H7 (cell line): ENCODE measurements around the gene SPNS1. TPM values are rescaled to one million over a fixed set of nuclear protein-coding genes. Genes with fewer than 3 reads are reported as not detected.
"Not testable (repeated sequence)": the region's sequence is repeated elsewhere in the genome, so short reads cannot be mapped to it uniquely, and the experiment has no call there.

ENCODE experiments used
- DNase-seq: peaks from one replicate; pipeline ENCODE4 v3.0.0; 2012
- H3K27me3 ChIP-seq: 2 replicates; pipeline ENCODE4 v1.6.0; 2011; ENCODE audit warnings: mild to moderate bottlenecking, low read length; ENCODE audit not compliant: control insufficient read depth, insufficient read depth
- H3K36me3 ChIP-seq: replicated peaks from 2 replicates; pipeline ENCODE4 v1.5.1; 2011; ENCODE audit warnings: low read length; ENCODE audit not compliant: control insufficient read depth, insufficient read depth
- H3K4me3 ChIP-seq: 2 replicates; pipeline ENCODE4 v1.5.1; 2011; ENCODE audit warnings: low read depth, mild to moderate bottlenecking, control low read depth, low read length, moderate library complexity; ENCODE audit not compliant: insufficient read depth
- total RNA-seq: library from RNA; depleted of rRNA; stranded (reverse); fragments of >200 nt; shearing (Covaris generic); gene quantifications from 2 replicates; pipeline ENCODE4 v1.2.3, GENCODE V29; 2014

Gene SPNS1
- total RNA-seq, 1 experiment from 2014 or later, result 65.3 TPM

DNA sequence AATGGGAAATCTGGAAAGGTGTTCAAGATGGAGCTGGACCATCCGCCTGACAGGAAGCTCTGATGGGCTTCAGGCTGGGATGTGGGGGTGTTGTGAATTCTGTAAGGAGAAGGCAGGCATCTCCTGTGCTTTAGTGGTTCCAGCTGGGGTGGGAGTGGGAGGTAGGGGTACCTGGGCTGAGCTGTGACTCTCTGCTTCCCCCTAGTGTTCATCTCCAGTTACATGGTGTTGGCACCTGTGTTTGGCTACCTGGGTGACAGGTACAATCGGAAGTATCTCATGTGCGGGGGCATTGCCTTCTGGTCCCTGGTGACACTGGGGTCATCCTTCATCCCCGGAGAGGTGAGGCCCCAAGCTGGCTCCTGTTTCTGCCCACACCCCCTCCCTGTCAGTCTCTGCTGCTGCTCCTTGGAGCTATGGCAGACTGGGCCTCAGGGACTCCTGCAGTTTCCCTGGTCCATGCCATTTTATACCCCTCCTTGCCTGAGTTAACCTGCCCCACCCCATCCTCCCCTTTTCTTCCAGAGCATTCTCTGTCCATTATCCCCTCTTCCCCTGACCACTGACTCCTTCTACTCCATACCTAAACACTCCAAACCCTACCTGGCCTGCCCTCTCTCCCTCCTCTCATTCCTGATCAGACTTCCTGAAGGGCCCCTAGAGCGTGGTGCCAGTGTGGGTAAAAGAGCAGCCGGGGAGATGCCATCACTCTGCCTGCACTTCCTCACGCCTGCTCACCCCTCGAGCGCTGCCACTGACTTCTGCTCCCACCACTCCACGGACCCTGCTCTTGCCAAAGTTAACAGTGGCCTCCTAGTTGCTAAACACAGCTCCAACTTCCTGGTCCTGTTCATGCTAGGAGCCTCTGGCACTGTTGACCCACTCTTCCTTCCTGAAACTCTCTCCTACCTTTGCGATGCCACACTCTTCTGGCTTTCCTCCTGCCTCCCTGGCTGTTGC is 3.4 kb downstream of the SPNS1 start:
- Histone ChIP-seq H3K36me3 (peaks cover 3% of the 10 kb centered on the region), H3K27me3 (no peaks in the 10 kb centered on the region), H3K4me3 (no peak overlapping the region)
- peak; percentile 94 for DNase-seq

DNA sequence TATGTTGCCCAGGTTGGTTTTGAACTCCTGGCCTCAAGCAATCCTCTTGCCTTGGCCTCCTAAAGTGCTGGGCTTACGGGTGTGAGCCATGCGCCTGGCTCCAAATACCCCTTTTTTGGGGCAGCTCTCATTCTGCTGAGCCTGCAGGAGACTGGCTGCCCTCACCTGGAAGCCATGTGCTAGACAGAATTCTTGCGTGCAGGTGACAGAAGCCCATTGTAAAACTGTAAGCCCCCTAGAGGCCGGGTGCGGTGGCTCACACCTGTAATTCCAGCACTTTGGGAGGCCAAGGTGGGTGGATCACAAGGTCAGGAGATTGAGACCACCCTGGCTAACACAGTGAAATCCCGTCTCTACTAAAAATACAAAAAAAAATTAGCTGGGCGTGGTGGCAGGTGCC is 5.8 kb downstream of the SPNS1 start:
- peak; percentile 62 for DNase-seq
- not testable (repeated sequence) for H3K36me3 ChIP-seq, H3K4me3 ChIP-seq, H3K27me3 ChIP-seq

DNA sequence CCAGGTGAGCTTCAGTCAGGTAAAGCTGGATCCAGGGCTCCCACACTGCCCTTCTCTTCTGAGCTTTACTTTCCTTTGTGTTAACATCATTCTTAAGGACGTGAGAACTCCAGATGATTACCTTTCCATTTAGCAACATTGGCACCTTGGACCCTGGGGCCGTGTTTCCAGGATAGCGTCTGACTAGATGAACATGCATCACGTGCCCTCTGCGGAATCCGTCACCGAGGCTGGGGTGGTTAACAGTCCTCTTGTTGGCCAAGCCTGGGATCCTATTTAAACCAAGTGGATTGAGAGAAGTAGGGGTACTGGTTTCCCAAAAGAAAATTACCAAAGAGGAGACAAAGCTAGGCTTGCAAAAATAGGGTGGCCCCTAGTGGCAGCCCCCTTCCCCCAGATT is 6.4 kb downstream of the SPNS1 start:
- Histone ChIP-seq H3K4me3 (no peak overlapping the region), H3K27me3 (no peaks in the 10 kb centered on the region), H3K36me3 (peaks cover 3% of the 10 kb centered on the region)
- no peak for DNase-seq

DNA sequence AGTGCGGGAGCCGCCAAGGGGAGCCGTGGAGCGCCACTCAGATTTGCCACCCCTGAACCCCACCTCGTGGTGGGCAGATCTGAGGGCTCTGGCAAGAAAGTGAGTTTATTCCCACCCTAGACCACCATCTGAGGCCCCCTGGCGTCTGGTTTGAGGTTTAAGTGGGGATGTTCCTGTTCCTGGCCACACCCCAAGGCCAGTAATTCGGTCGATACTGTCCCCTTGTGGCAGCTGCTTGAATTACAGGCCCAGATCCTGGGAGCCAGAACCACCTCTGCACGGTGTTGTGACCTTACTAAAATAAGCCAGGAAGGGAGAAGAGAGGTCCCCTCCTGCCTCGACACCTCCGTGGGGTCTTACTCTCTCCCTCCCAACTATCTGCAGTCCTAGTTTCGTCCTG is 6.9 kb downstream of the SPNS1 start:
- H3K36me3 ChIP-seq, result peaks cover 3% of the 10 kb centered on the region
- no peak overlapping the region for H3K4me3 ChIP-seq
- H3K27me3 ChIP-seq, result no peaks in the 10 kb centered on the region
- peak; percentile 90 for DNase-seq

DNA sequence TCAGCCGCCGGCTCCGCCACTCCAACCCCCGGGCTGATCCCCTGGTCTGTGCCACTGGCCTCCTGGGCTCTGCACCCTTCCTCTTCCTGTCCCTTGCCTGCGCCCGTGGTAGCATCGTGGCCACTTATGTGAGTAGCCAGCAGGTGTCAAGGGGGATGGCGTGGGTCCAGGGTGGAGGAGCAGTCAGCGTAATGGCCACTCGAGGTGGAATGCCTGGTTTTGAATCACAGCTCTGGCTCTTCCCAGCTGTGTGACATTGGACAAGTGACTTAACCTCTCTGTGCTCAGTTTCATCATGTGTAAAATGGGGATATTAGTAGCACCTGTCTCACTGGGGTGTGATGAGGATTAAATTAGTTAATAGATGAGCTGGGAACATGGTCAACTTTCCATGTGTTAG is 7.8 kb downstream of the SPNS1 start:
- no peak for DNase-seq
- peaks cover 3% of the 10 kb centered on the region for H3K36me3 ChIP-seq
- H3K4me3 ChIP-seq, result no peak overlapping the region
- no peaks in the 10 kb centered on the region for H3K27me3 ChIP-seq

DNA sequence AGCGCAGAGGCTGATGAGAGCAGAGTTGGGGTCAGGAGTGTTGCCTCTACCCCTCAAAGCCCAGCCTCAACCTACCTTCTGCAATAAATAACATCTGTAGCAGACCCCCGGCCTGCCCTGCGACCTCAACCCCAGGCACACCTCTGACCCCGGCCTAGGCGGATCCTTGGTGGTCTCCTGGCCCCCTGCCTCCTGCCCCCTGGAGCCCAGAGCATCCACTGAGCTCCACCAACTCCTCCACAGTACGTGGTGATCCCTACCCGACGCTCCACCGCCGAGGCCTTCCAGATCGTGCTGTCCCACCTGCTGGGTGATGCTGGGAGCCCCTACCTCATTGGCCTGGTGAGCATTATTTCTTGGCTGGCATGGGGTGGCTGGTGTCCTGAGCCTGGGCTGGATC is 8.4 kb downstream of the SPNS1 start:
- Histone ChIP-seq H3K4me3 (no peak overlapping the region), H3K36me3 (peaks cover 3% of the 10 kb centered on the region), H3K27me3 (no peaks in the 10 kb centered on the region)
- peak; percentile 23 for DNase-seq

DNA sequence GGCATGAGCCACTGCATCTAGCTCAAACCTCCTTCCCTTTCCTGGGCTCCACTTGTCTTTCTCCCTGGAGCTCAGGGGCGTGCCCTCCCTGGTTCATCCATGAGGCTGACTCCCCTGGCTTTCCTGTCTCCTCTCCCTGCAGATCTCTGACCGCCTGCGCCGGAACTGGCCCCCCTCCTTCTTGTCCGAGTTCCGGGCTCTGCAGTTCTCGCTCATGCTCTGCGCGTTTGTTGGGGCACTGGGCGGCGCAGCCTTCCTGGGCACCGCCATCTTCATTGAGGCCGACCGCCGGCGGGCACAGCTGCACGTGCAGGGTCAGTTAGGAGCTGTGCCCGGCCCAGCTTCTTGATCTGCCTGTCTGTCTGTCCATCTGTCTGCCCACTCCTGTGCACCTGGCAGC is 9.1 kb downstream of the SPNS1 start:
- Histone ChIP-seq H3K36me3 (peaks cover 2% of the 10 kb centered on the region), H3K4me3 (no peak overlapping the region), H3K27me3 (no peaks in the 10 kb centered on the region)
- peak; percentile 18 for DNase-seq

DNA sequence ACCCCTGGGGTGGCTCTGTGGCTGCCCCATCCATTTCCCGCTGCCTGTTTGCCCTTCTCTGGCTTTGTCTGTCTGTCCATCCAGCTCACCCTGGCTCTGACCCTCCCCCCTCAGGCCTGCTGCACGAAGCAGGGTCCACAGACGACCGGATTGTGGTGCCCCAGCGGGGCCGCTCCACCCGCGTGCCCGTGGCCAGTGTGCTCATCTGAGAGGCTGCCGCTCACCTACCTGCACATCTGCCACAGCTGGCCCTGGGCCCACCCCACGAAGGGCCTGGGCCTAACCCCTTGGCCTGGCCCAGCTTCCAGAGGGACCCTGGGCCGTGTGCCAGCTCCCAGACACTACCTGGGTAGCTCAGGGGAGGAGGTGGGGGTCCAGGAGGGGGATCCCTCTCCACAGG is 9.5 kb downstream of the SPNS1 start:
- H3K4me3 ChIP-seq, result no peak overlapping the region
- DNase-seq, result peak; percentile 32
- H3K36me3 ChIP-seq, result peaks cover 2% of the 10 kb centered on the region
- H3K27me3 ChIP-seq, result no peaks in the 10 kb centered on the region

DNA sequence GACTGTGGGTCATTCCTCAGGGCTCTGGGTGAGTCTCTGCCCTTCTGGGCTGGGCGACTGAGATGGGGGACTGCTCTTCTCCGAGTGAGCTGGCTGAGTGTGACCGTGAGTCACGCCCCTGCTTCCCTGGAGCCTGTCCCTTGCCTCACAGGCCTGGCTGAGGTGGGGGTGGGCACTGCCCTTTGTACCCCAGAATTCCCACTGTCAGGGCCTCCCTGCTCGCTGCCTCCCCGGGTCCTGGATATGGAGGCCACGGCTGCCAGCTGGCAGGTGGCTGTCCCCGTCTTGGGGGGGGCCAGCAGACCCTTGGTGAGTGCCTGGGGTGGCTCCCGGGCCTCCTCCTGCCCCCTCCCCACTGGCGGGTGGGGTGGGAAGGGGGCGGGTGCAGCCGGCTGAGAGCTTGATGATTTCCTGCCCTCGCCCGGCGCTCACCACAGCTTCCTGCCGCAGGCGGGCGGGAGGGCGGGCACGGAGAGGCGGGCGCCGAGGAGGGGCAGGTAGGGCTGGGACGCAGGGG is 10.1 kb downstream of the SPNS1 start, which contains the start of gene LAT:
TSS of gene LAT (plus strand) at position 434 of the 517 bp plus-strand sequence. CDS start 366 bp downstream, outside the sequence.
- DNase-seq, result peak; percentile 44
- H3K27me3 ChIP-seq, result no peaks in the 10 kb centered on the region
- peaks cover 2% of the 10 kb centered on the region for H3K36me3 ChIP-seq
- H3K4me3 ChIP-seq, result no peak within 1 kb of the TSS

DNA sequence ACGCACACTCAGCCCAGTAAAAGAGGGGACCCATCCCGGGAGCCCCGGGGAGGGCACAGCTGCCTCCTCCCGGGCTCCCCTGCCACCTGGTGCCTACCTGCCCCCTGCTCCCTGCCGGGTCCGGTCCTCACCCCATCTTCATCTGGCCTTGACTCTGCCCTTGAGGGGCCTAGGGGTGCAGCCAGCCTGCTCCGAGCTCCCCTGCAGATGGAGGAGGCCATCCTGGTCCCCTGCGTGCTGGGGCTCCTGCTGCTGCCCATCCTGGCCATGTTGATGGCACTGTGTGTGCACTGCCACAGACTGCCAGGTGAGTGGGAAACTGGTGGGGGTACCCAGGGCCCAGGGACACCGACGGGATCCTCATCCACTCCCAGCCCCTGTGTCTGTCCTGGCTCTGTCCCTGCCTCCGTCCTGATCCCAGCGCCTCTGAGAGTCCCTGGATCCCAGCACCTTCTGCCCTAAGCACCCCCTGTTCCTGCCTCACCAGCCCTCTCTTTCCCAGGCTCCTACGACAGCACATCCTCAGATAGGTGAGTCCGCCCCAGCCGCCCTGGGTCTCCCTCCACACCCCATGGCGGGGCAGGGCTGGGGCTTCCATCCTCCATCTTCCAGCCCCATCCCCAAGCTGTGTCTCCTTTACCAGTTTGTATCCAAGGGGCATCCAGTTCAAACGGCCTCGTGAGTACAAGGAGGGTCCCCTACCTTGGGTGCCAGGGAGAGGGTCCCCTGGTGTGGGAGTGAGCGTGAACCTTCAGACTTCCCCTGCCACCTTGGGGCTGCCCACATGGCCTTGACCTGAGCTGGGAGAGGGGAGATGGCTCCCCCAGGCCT is 10.8 kb downstream of the SPNS1 start:
- Histone ChIP-seq H3K36me3 (peaks cover 2% of the 10 kb centered on the region), H3K4me3 (no peak overlapping the region), H3K27me3 (no peaks in the 10 kb centered on the region)
- peak; percentile 28 for DNase-seq

DNA sequence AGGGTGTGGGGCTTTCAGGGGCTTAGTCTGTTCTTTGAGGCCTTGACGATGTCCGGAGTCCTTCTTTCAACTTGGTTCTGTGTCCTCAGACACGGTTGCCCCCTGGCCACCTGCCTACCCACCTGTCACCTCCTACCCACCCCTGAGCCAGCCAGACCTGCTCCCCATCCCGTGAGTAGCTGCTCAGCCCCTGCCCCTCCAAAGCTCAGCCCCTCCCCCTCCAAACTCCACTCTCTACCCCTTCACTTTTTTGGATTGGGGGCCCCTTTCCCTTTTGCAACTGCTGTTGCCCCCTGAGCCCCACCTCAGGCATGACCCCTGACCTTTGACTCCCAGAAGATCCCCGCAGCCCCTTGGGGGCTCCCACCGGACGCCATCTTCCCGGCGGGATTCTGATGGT is 11.5 kb downstream of the SPNS1 start:
- no peaks in the 10 kb centered on the region for H3K27me3 ChIP-seq
- DNase-seq, result peak; percentile 20
- peaks cover 2% of the 10 kb centered on the region for H3K36me3 ChIP-seq
- no peak overlapping the region for H3K4me3 ChIP-seq

DNA sequence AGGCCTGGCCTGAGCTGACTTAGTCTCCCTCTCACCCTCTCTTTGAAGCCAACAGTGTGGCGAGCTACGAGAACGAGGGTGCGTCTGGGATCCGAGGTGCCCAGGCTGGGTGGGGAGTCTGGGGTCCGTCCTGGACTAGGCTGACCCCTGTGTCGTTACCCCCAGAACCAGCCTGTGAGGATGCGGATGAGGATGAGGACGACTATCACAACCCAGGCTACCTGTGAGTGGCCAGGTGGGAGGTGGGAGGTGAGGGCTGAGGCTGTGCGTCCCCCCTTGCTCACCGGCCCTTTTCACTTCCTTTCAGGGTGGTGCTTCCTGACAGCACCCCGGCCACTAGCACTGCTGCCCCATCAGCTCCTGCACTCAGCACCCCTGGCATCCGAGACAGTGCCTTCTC is 11.9 kb downstream of the SPNS1 start:
- no peak for DNase-seq
- Histone ChIP-seq H3K36me3 (peaks cover 2% of the 10 kb centered on the region), H3K27me3 (no peaks in the 10 kb centered on the region), H3K4me3 (no peak overlapping the region)

DNA sequence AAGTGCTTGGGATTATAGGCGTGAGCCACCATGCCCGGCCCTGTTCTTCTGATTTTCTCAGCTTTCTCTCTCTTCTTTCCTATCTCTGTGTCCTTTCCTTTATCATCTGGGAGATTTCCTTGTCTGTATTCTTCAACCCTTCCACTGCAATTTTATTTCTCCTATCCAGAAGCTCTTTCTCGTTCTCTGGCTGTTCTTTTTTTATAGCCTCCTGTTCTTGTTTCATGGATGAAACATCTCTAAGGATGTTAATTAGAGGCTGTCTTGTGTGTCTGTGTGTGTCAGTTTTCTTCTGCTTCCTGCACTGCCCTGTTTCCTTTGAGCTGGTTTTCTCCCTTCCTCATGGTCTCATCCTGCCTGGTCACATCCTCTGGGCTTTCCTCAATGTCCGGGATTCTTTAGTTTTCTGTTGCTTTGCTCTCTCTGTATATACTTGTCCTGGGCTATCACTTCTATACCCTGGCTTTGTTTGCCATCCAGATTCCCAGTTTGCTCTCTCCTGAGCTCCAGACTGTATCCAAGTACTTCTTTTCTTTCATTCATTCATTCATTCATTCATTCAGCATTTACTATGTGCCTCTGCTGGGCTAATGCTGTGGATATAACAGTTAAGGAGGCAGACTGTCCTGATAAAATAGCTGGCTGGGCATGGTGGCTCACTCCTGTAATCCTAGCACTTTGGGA is 12.7 kb downstream of the SPNS1 start:
- no peaks in the 10 kb centered on the region; the same call in 1 of the 2 replicates for H3K36me3 ChIP-seq
- DNase-seq, result no peak
- no peak overlapping the region for H3K4me3 ChIP-seq
- H3K27me3 ChIP-seq, result no peaks in the 10 kb centered on the region

DNA sequence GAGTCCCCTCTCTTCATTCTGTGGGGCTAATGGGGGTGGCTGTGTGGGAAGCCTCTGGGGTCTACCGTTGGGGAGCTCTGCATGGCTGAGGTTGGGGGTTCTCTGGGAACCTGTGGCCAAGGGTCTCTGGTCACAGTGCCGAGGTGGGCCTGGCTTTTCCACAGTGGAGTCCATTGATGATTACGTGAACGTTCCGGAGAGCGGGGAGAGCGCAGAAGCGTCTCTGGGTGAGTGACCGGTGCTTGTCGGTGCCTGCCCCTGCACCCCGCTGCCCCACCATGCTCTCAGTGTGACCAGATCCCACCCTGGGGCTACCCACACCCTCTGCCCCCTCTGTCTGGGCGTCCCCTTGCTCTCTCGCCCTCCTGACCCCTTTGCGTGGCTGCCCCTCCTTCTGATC is 14.8 kb downstream of the SPNS1 start:
- Histone ChIP-seq H3K27me3 (no peaks in the 10 kb centered on the region), H3K4me3 (no peak overlapping the region), H3K36me3 (no peaks in the 10 kb centered on the region)
- DNase-seq, result no peak
